Panc1 (cell line): ENCODE data around the gene TMEM236. TPM values are rescaled to one million over a fixed set of nuclear protein-coding genes. Genes with fewer than 3 reads are reported as not detected.

Experiments used
- ATAC-seq: fragments of 200-7000 bp; cut with Tn5 transposase; 2 replicates; pipeline ENCODE4 v1.9.1; 2020; ENCODE audit warnings: mild to moderate bottlenecking, moderate library complexity
- BruUV-seq: library from RNA; stranded (reverse); fragments of 400-500 nt; replicated peaks from 2 replicates; lab custom pipeline; 2021; lab: Mats Ljungman, UMichigan
- CTCF ChIA-PET: fragments of 300-600 bp; sonication (Branson Sonifier 250); formaldehyde crosslinking; loops from one replicate; lab custom pipeline; 2022; ENCODE audit warnings: antibody characterized with exemption; lab: Charles Lee
- POLR2A ChIA-PET: fragments of 300-600 bp; sonication (Branson Sonifier 250); formaldehyde crosslinking; loops from one replicate; lab custom pipeline; 2022; ENCODE audit warnings: antibody characterized with exemption; lab: Charles Lee
- DNase-seq: peaks from one replicate; pipeline ENCODE4 v3.0.0-alpha.2; 2010; ENCODE audit warnings: low read depth, low spot score
- H3K27ac ChIP-seq: 2 replicates; pipeline ENCODE4 v1.5.1; 2011; ENCODE audit warnings: mild to moderate bottlenecking, low read length, inconsistent platforms
- H3K27me3 ChIP-seq: fragments of 200-500 bp; sonication (Bioruptor generic); 2 replicates; pipeline ENCODE4 v1.6.0; 2014; ENCODE audit warnings: low read length, inconsistent platforms; ENCODE audit not compliant: control insufficient read depth, insufficient read depth
- H3K36me3 ChIP-seq: fragments of 200-500 bp; sonication (Bioruptor generic); 2 replicates; pipeline ENCODE4 v1.5.1; 2014; ENCODE audit warnings: inconsistent platforms, mild to moderate bottlenecking, low read length, moderate library complexity; ENCODE audit not compliant: control insufficient read depth, insufficient read depth
- H3K4me1 ChIP-seq: 2 replicates; pipeline ENCODE4 v1.5.1; 2011; ENCODE audit warnings: inconsistent platforms, mild to moderate bottlenecking, low read length, moderate library complexity; ENCODE audit not compliant: control insufficient read depth, insufficient read depth
- H3K4me3 ChIP-seq, 2 experiments: 2 replicates each; pipeline ENCODE4 v1.5.1; 2011 to 2012; ENCODE audit warnings: low read depth in 2 of 2, low read length in 2 of 2, mild to moderate bottlenecking in 2 of 2, inconsistent platforms in 1 of 2, moderate library complexity in 1 of 2
- H3K9me3 ChIP-seq: fragments of 200-500 bp; sonication (Bioruptor generic); 2 replicates; pipeline ENCODE4 v1.5.1; 2014; ENCODE audit warnings: low read depth, mild to moderate bottlenecking, inconsistent platforms, low read length, moderate library complexity; ENCODE audit not compliant: control insufficient read depth, insufficient read depth
- POLR2AphosphoS5 ChIP-seq: IDR thresholded peaks from 2 replicates; pipeline ENCODE4 v1.6.1; 2012; ENCODE audit warnings: mild to moderate bottlenecking, low read depth, low read length, moderate library complexity
- SIN3A ChIP-seq: IDR thresholded peaks from 2 replicates; pipeline ENCODE4 v1.6.1; 2012; ENCODE audit warnings: low read depth, mild to moderate bottlenecking, low read length, moderate library complexity, borderline replicate concordance; ENCODE audit not compliant: insufficient read depth
- TCF7L2 ChIP-seq: IDR thresholded peaks from 2 replicates; pipeline ENCODE4 v1.6.1; 2011; ENCODE audit warnings: mild to moderate bottlenecking, low read depth, low read length, inconsistent platforms
- in situ Hi-C: cut with HindIII; loops from 2 replicates; pipeline ENCODE4 v1.10.0; 2016; ENCODE audit warnings: low sequenced_read_pairs, low pct_unique_long_range_greater_than_20kb
- intact Hi-C: fragments of 100-400 bp; cut with micrococcal nuclease; formaldehyde crosslinking; loops from one replicate; pipeline ENCODE4 v1.10.0; 2022; ENCODE audit not compliant: unreplicated experiment
- total RNA-seq: library from RNA; stranded (reverse); gene quantifications from one replicate; pipeline ENCODE4 v1.2.1, GENCODE V29; 2021; ENCODE audit not compliant: unreplicated experiment
- TF ChIP-seq, protein P1 (sequence below): fragments of 450-650 bp; IDR thresholded peaks from 2 replicates; pipeline ENCODE4 v1.5.1; 2017; ENCODE audit warnings: mild to moderate bottlenecking
- TF ChIP-seq, protein P2 (sequence below), 2 experiments: IDR thresholded peaks; 2 replicates each; pipeline ENCODE4 v1.6.1; 2011 to 2012; ENCODE audit warnings: low read depth in 2 of 2, control low read depth in 1 of 2, low read length in 1 of 2, mild to moderate bottlenecking in 1 of 2, moderate library complexity in 1 of 2; ENCODE audit not compliant: insufficient read depth in 1 of 2

TMEM236 gene
- total RNA-seq, 1 experiment from 2014 or later = 0.05 TPM

DNA sequence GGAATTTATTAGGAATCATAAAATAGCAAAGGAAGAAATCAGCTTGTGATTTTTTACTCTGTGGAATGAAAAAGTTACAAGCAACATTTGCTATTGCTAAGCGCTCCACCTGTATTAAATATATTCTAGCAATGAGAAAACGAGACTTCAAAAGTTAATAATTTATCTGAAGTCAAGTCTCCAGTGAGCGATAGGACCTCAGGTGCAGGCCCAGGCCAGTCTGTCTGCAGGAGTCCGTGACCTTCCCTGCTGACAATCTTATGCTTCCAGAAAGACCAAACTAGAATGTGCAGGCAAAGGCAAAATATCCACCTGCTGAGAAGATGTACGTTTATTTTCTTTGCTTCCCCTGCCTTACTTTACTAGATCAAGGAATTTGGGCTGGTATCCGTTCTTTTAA, 79.9 kb downstream of the TMEM236 start:
- Histone ChIP-seq H3K27ac (no peak overlapping the region), H3K36me3 (no peaks in the 10 kb centered on the region), H3K4me1 (peaks cover 7% of the 10 kb centered on the region; the same call in 1 of the 2 replicates), H3K9me3 (no peaks in the 10 kb centered on the region), H3K4me3 (no peak overlapping the region), H3K27me3 (no peaks in the 10 kb centered on the region)
- no peak for DNase-seq
- intact Hi-C loops (no loop called here), in situ Hi-C loops (no loop called here)
- no peak for TF ChIP-seq TCF7L2
- TF ChIP-seq, protein P1, sequence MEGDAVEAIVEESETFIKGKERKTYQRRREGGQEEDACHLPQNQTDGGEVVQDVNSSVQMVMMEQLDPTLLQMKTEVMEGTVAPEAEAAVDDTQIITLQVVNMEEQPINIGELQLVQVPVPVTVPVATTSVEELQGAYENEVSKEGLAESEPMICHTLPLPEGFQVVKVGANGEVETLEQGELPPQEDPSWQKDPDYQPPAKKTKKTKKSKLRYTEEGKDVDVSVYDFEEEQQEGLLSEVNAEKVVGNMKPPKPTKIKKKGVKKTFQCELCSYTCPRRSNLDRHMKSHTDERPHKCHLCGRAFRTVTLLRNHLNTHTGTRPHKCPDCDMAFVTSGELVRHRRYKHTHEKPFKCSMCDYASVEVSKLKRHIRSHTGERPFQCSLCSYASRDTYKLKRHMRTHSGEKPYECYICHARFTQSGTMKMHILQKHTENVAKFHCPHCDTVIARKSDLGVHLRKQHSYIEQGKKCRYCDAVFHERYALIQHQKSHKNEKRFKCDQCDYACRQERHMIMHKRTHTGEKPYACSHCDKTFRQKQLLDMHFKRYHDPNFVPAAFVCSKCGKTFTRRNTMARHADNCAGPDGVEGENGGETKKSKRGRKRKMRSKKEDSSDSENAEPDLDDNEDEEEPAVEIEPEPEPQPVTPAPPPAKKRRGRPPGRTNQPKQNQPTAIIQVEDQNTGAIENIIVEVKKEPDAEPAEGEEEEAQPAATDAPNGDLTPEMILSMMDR = no peak
- TF ChIP-seq, protein P2, sequence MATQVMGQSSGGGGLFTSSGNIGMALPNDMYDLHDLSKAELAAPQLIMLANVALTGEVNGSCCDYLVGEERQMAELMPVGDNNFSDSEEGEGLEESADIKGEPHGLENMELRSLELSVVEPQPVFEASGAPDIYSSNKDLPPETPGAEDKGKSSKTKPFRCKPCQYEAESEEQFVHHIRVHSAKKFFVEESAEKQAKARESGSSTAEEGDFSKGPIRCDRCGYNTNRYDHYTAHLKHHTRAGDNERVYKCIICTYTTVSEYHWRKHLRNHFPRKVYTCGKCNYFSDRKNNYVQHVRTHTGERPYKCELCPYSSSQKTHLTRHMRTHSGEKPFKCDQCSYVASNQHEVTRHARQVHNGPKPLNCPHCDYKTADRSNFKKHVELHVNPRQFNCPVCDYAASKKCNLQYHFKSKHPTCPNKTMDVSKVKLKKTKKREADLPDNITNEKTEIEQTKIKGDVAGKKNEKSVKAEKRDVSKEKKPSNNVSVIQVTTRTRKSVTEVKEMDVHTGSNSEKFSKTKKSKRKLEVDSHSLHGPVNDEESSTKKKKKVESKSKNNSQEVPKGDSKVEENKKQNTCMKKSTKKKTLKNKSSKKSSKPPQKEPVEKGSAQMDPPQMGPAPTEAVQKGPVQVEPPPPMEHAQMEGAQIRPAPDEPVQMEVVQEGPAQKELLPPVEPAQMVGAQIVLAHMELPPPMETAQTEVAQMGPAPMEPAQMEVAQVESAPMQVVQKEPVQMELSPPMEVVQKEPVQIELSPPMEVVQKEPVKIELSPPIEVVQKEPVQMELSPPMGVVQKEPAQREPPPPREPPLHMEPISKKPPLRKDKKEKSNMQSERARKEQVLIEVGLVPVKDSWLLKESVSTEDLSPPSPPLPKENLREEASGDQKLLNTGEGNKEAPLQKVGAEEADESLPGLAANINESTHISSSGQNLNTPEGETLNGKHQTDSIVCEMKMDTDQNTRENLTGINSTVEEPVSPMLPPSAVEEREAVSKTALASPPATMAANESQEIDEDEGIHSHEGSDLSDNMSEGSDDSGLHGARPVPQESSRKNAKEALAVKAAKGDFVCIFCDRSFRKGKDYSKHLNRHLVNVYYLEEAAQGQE (IDR thresholded peaks at IDR 0.05; ENCODE audit: insufficient read depth in 1 of 2, low read depth in 2 of 2, low read length in 1 of 2) = no peak
- no peak for TF ChIP-seq SIN3A
- TF ChIP-seq POLR2AphosphoS5 = no peak
- POLR2A ChIA-PET = no interaction called here
- CTCF ChIA-PET = no interaction called here
- ATAC-seq = no peak
- BruUV-seq = no TSS peak

DNA sequence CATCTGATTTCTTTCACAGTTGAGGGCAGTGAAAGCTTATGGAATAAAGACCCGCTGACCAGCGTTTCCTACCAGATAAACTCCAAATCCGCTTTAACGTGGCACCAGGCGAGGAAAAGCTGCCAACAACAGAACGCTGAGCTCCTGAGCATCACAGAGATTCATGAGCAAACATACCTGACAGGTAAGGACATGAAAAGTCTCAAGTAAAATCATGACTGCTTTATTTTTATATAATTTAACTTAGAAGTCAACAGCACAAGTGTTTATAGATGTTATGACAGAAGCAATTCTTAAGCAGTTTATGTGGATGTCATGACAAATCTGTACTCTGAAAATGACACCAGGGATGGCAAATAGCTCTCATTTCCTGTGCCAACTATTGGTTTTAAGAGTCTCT, 81.7 kb downstream of the TMEM236 start:
- intact Hi-C loops (no loop called here), in situ Hi-C loops (no loop called here)
- TF ChIP-seq, protein P1 = no peak
- TF ChIP-seq, protein P2 (IDR thresholded peaks at IDR 0.05; ENCODE audit: insufficient read depth in 1 of 2, low read depth in 2 of 2, low read length in 1 of 2) = no peak
- TF ChIP-seq POLR2AphosphoS5 (no peak), TCF7L2 (no peak), SIN3A (no peak)
- ChIA-PET CTCF (interaction anchor here (0.5 kb wide), 1 partner anchor 16 kb away, joined by 5 read pairs; no protein-coding TSS in a partner anchor), POLR2A (no interaction called here)
- ATAC-seq (no peak), DNase-seq (no peak)
- no peak overlapping the region for H3K27ac ChIP-seq
- no peaks in the 10 kb centered on the region for H3K36me3 ChIP-seq
- H3K27me3 ChIP-seq = no peaks in the 10 kb centered on the region
- BruUV-seq = no TSS peak
- H3K4me3 ChIP-seq = no peak overlapping the region
- H3K9me3 ChIP-seq = no peaks in the 10 kb centered on the region
- peaks cover 10% of the 10 kb centered on the region for H3K4me1 ChIP-seq
